NOMO-1 treated with DMSO at 0.1 percent for 48 hours (cell line): ENCODE data around the gene LRRN4CL.
"Not testable (repeated sequence)": the region's sequence is repeated elsewhere in the genome, so short reads cannot be mapped to it uniquely, and the experiment has no call there.

Experiments used
- DNase-seq: peaks from one replicate; lab custom pipeline; 2025; ENCODE audit not compliant: unreplicated experiment; lab: John Stamatoyannopoulos, UW

LRRN4CL gene

DNA sequence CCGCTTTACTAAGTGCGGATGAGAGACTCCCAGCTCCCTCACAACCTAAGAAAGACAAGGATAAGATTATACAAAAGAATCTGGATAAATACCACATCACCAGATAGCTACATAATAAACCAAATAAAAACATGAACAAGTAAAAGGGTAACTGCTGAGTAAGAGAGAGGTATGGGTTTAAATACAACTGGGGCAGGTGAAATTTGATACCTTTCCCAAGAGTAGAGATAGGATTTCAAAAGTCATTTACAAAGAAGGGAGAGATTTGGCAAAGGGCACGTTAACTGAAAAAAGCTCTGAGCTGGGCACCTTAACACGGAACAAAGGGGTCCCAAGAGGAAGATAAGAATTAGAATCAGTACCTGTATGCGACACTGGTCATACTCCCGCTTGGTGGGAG lies 12.2 kb downstream of the LRRN4CL start:
- DNase-seq, result no peak

DNA sequence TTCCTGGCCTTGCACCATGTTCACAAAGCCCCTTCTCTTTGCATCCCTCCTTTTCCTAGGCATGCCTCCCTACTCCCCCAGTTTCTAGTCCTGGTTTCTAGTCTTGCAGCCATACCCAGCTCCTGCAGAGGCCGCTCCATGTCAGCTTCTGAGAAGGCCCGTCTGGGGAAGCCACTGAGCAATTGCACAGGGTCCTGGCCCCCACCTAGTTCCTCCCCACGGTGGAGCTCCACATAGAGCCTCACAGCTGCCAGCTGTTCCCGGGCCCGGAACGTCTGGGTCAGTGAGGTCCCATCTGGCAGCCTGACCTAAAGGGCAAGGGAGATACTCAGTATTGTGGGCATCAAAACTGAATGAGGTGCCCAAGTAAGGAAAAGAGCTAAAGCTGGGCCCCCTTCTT lies 12.6 kb downstream of the LRRN4CL start:
- DNase-seq, result no peak

DNA sequence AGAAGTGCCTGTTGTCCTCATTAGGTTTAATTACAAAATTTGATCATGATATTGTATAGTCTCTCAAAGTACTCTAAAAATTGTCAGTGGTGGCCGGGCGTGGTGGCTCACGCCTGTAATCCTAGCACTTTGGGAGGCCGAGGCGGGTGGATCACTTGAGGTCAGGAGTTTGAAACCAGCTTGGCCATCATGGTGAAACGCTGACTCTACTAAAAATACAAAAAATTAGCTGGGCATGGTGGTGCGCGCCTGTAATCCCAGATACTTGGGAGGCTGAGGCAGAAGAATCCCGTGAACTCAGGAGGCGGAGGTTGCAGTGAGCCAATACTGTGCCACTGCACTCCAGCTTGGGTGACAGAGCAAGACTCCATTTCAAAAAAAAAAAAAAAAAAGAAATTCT lies 13.9 kb downstream of the LRRN4CL start:
- DNase-seq, result not testable (repeated sequence)

DNA sequence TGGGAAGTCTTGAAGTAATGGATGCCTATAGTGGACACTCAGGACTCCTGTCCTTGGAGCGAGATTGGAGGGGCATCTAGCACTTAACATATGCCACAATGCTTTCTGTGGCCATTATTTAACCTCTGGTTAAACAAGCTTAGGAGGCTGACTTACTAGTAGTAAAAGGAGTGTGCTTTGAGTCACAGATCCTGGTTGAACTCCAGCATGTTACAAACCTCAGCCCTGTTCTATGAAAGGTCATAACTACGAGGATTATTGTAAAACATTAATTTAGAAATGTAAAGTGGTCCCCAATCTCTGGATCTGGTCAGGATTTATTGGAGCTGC lies 16.2 kb downstream of the LRRN4CL start:
- DNase-seq, result no peak

DNA sequence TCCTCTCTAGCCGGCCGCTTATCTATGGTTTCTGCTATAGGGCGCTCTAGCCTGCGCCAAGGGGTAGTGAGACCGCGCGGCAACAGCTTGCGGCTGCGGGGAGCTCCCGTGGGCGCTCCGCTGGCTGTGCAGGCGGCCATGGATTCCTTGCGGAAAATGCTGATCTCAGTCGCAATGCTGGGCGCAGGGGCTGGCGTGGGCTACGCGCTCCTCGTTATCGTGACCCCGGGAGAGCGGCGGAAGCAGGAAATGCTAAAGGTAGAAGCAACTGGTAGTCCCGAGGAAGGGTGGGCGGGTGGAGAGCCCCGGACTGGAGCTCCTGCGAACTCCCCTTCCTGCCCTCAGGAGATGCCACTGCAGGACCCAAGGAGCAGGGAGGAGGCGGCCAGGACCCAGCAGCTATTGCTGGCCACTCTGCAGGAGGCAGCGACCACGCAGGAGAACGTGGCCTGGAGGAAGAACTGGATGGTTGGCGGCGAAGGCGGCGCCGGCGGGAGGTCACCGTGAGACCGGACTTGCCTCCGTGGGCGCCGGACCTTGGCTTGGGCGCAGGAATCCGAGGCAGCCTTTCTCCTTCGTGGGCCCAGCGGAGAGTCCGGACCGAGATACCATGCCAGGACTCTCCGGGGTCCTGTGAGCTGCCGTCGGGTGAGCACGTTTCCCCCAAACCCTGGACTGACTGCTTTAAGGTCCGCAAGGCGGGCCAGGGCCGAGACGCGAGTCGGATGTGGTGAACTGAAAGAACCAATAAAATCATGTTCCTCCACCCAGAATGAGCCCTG lies 17.5 kb downstream of the LRRN4CL start, which contains the start of the genes LBHD1 and UQCC3:
Gene LBHD1 (minus strand): TSS at position 660 of the 782 bp plus-strand sequence. CDS start 2,236 bp downstream, outside the sequence.
Gene UQCC3 (plus strand): TSS at position 66 of the 782 bp plus-strand sequence. CDS start 73 bp downstream, at position 139.
- DNase-seq, result peak; percentile 93

DNA sequence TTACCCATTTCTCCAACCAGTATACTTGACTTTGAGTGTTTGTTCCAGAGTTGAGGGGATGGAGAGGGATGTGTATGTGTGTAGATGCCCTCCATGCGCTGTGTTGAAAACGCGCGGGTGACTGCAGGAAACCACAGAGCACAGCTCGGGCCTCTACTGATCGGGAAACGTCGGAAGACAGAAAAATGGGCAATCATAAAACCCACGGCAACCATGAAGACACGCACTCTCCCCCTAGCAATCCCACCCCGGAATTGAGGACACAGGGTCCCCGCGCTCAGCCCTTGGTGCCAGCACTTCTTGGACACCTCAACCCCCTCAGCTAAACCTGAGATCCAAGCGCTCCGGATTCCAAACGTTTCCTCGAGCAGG lies 18.1 kb downstream of the LRRN4CL start:
- peak; percentile 59 for DNase-seq

DNA sequence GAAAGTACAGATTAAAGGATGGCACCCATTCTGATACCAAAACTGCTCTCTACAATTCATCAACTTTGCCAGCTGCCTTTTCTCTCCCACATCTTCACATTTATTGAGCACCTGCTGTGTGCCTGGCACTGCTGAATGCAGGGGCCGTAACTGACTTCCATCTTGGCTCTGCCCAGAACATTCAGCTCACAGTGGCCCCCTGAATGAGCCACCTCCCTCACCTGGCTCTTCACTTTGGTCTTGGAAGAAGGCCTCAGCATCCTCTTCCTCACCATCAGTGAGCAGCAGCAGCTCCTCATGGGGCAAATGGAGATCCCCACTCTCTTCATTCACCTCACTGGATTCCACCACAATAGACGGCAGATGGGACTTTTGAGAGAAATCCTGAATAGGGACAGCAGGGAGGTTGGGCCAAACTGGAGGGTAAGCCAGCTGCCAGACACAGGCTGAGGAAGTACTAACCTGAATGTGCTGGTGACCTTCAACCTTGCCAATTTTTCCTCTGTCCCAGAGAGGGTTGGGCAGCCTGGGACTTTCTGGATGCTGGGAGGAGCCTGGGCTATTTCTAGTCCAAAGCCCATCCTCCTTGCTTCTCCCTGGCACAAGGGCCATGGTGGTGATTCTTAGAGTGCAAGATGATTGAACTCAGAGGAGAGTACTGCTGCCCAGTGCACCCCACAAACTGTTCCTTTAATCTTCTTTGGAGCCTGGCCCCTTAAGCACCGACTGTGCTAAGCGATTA lies 19.7 kb downstream of the LRRN4CL start:
- DNase-seq, result no peak

DNA sequence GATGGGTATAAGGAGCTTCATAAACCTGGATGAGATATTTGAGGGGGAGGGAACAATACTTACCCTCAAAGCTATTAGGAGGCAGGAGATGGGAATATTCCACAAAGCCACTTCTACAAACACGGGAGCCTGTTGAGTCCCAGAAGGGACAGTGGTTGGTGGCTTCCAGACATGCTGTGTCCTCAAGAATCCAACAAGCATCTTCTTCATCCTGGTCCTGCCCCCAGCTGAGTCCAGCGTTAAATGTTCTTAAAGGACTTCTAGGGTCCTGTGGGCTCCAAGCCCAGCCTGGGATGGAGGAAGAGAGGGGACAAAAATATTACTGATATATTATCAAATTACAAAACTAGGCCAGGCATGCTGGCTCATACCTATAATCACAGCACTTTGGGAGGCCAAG lies 21.9 kb downstream of the LRRN4CL start:
- no peak for DNase-seq

DNA sequence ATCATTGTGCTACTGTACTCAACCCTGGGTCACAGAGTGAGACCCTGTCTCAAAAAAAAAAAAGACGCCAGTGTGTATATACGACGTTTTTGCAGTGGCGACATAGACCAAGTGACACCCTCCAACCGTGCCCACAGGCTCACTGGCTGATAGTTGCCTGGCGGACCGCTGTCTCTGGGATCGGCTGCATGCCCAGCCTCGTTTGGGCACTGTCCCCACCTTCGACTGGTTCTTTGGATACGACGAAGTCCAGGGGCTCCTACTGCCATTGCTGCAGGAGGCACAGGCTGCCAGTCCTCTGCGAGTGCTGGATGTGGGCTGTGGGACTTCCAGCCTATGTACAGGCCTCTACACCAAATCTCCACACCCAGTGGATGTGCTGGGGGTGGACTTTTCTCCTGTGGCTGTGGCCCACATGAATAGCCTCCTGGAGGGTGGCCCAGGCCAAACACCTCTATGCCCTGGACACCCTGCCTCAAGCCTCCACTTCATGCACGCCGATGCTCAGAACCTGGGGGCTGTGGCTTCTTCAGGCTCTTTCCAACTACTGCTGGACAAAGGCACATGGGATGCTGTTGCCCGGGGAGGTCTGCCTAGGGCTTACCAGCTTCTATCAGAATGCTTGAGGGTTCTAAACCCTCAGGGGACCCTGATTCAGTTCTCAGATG lies 22.9 kb downstream of the LRRN4CL start:
- no peak for DNase-seq

DNA sequence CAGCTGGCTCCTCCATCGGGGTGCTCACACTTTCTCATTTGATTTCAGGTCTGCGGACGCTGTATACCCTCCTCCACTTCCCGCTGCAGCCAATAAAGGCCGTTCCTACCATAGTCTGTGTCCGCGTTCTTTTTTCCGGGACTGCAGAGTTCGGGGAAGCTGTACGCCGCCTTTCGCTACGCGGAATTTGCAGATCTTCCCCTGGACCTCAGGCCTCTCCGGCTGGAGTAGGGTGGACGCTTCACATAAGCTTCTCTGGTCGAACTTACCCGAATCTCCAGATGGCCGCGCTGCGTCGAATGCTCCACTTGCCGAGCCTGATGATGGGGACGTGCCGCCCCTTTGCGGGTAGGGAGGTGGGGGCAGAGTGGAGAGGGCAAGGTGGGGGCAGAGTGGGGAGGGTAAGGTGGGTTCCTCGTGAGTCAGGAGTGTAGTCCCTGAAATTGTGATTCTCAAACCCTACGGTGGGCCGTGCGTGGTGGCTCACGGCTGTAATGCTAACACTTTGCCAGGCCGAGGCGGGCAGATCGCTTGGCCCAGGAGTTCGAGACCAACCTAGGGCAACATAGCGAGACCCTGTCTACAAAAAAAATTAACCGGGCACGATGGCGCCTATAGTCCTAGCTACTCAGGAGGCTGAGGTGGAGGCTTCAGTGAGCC lies 23.6 kb downstream of the LRRN4CL start:
- DNase-seq, result peak; percentile 56

DNA sequence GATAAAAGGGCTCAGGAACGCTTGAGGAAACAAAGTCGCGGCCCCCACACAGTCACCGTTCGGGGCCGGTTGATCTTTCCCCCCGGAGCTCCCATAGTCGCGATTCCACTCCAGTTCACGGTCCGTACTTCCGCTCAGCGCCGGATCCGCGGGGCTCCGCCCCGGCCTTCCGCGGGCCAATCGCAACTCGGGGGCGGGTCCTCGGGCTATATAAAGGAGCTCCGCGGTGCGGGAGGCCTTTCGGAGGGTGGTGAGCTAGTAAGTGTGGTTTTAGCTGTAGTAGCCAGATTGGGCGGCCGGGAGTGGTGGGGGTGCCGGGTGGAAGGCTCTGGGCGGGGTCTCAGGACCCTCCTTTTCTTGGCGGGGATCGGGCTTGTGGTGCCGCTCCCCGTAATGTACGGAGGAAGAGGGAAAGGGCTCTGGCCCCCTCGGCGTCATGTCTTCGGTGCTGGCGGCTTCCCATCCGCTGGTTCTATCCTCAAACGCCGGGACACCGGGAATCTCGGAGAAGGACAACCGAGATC lies 24.2 kb downstream of the LRRN4CL start, which contains the start of the genes C11orf98 and CSKMT:
Gene C11orf98 (minus strand): TSS at position 136 of the 524 bp plus-strand sequence. CDS start 41 bp downstream, at position 95.
Gene CSKMT (plus strand): TSS at position 238 of the 524 bp plus-strand sequence. CDS start 568 bp downstream, outside the sequence.
- DNase-seq, result peak; percentile 89

DNA sequence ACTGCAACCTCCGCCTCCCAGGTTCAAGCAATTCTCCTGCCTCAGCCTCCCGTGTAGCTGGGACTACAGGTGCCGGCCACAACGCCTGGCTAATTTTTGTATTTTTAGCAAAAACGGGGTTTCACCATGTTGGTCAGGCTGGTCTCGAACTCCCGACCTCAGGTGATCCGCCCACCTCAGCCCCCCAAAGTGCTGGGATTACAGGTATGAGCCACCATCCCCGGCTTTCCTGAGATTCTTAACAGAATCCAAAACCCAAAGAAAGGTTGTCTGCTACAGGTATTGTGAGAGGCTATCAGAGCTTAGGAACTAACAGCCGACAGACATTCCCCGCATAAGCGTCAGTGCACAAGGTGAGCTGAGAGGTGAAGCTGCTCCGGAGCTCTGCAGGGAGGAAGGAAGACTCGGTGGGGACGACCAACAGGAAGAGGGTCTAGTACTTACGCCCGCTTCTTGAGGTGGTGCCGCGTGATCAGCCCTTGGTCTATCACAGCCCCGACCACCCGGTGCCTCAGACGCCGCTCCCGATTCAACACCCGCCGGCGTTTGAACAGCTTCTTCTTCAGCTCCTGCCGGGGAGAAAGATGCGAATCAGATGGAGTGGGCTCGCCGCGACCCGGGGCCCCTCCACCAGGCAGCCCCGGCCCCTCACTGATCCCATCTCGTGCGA lies 24.8 kb downstream of the LRRN4CL start:
- DNase-seq, result peak; percentile 77

DNA sequence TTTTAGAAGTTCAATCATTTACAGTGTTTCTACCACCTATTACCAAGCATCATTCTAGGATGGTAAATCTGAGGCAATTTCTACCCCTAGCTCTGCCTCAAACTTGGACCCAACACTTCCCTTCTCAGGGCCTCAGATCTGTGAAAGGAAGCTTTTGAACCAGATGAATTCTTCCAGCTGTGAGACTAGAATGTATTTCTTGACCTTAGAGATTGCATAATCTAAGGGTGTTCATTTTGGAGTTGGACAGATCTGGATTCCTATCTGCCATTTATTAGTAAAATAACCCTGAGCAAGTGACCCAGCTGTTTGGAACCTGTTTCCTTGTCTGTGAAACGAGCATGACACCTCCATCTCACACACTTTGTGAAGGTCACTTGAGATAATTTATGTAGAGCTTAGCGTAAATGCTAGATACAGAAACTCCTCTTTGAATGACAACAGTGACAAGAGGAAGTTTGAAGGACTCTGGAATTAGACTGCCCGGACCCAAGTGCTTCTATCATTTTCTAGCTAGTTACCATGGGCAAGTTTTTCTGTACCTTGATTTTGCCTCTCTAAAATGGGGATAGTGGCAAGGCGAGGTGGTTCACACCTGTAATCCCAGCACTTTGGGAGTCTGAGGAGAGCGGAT lies 32.4 kb downstream of the LRRN4CL start:
- DNase-seq, result peak; percentile 38

DNA sequence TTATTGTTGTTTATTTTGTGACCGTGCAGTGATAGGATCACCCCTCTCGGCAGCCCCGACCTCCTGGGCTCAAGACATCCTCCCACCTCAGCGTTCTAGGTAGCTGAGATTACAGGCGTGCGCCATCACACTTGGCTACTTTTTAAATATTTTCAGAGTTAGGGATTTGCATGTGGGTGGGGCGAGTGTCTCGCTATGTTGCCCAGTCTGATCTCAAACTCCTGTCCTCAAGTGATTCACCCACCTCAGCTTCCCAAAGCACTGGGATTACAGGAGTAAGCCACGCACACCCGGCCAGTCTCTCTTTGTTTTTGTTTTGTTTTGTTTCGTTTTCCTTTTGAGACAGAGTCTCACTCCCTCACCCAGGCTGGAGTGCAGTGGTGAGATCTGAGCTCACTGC lies 35.0 kb downstream of the LRRN4CL start:
- DNase-seq, result no peak

DNA sequence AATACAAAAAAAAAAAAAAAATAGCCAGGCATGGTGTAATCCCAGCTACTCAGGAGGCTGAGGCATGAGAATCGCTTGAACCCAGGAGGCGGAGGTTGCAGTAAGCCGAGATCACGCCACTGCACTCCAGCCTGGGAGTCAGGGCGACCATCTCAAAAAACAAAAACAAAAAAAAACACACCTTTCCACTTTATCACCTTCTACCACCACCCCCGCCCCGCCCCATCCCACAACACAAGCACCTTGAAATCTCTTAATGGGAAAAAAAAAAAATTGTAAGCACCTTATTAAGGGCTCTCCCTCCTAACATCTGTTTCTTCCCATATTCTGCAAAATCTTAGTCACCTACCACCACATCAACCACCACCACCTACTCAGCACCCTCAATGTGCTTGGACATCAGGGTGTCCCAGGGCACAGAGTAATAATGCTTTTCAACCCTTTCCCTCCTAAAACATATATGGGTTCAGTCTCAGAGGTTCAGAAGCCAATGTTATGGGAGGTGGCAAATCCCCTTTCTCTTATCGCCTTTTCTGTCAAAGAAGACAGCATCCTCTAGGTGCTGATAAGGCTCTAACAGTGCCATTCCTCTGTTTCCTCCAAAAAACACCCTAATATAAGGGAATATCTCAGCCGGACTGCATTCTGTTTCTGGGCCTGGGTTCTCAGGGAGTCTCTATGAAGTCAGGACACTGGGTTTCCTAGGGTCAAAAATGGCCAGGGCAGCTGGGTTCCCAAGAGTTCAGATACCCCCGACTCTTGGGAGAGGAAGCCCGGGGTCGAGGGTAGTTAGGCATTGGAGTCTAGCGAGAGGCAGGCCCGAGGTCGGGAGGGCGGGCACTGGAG lies 36.9 kb downstream of the LRRN4CL start:
- no peak for DNase-seq

DNA sequence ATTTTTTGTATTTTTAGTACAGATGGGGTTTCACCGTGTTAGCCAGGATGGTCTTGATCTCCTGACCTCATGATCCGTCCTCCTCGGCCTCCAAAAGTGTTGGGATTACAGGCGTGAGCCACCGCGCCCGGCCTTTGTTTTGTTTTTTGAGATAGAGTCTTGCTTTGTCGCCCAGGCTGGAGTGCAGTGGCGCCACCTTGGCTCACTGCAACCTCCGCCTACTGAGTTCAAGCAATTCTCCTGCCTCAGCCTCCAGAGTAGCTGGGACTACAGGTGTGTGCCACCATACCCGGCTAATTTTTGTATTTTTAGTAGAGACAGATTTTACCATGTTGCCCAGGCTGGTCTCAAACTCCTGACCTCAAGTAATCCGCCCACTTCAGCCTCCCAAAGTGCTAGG lies 39.0 kb downstream of the LRRN4CL start:
- DNase-seq, result not testable (repeated sequence)

DNA sequence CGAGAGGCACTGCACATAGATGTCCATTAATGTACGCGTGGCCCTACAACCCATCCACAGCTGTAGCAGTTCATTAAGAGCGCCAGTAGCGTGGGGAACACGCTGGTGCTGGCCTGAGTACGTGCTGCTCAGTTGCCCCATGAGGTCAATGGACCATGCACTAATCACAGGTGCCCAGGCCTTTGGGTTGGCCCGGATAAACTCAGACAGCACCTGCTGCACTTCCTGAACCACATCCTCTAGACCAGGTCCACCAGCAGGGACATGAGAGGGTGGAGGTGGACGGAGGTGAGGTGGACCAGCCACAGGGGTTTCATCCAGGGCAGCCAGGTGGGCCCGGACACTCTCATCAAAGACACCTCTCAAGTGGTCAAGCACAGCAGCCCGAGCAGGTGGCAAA lies 39.8 kb downstream of the LRRN4CL start:
- DNase-seq, result no peak

DNA sequence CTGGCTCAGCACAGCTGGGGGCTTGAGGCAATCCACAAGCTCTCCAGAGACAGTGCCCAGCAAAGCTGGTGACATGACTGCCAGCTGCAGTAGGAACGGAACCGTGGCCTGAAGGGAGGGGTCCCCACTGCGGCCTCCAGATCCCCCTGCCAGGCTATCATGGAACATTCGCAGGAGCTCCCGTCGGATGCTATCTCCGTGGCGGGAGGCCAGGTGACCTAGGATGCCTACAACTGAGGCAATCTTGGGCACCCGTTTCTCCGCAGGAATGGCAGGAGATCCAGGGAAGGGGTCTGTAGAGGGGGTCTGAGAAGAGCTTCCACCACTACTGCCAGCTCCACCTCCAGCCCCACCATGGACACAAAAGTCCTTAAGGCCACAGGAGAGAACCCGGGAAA lies 40.4 kb downstream of the LRRN4CL start:
- DNase-seq, result no peak
